Measurements from ENCODE around the gene HNRNPA1L2. TPM values are rescaled to one million over a fixed set of nuclear protein-coding genes. Genes with fewer than 3 reads are reported as not detected.
"Not testable (repeated sequence)": the region's sequence is repeated elsewhere in the genome, so short reads cannot be mapped to it uniquely, and the experiment has no call there.

Gene HNRNPA1L2
- total RNA-seq, 2 donors from 2014 or later: 1.8 to 2.2 TPM

GRCh38 chr13:52677823-52678222 is 35.6 kb downstream of the HNRNPA1L2 start:
- Histone ChIP-seq H3K4me3 (no peak overlapping the region), H3K9me3 (no peaks in the 10 kb centered on the region), H3K4me1 (no peaks in the 10 kb centered on the region), H3K27me3 (no peaks in the 10 kb centered on the region), H3K27ac (no peak overlapping the region), H3K36me3 (peaks cover 63% of the 10 kb centered on the region)
- no peak for TF ChIP-seq CTCF (IDR thresholded peaks at IDR 0.05)
- DNase-seq (ENCODE audit: low spot score): no peak

- DNase-seq (ENCODE audit: low spot score); H3K9me3 ChIP-seq; H3K4me1 ChIP-seq; H3K27ac ChIP-seq; H3K27me3 ChIP-seq; H3K4me3 ChIP-seq: not testable (repeated sequence)
- peaks cover 66% of the 10 kb centered on the region for H3K36me3 ChIP-seq
Observed at GRCh38 chr13:52685806-52686205, 43.6 kb downstream of the HNRNPA1L2 start.

- no peak overlapping the region for H3K4me3 ChIP-seq
- H3K36me3 ChIP-seq: peaks cover 66% of the 10 kb centered on the region
- H3K9me3 ChIP-seq: no peaks in the 10 kb centered on the region
- no peaks in the 10 kb centered on the region for H3K4me1 ChIP-seq
- TF ChIP-seq CTCF (IDR thresholded peaks at IDR 0.05): no peak
- H3K27me3 ChIP-seq: no peaks in the 10 kb centered on the region
- no peak for DNase-seq (ENCODE audit: low spot score)
- H3K27ac ChIP-seq: no peak overlapping the region
Observed at GRCh38 chr13:52686376-52686775, 44.1 kb downstream of the HNRNPA1L2 start.

Other genes with a start within 250 kb of the HNRNPA1L2 start
- 1 to 10 TPM; 6.5 to 7.3 TPM for gene THSD1, start 236.3 kb upstream of the HNRNPA1L2 start, total RNA-seq
- 10 to 100 TPM; 28.3 to 61.3 TPM for gene VPS36, start 191.8 kb upstream of the HNRNPA1L2 start, total RNA-seq
- gene CKAP2, start 187.0 kb upstream of the HNRNPA1L2 start, total RNA-seq: 1 to 10 TPM; 4.7 to 7.0 TPM
- 10 to 100 TPM; 33.4 to 38.3 TPM for gene SUGT1, start 10.4 kb downstream of the HNRNPA1L2 start, total RNA-seq
- not detected for gene CNMD, start 97.4 kb downstream of the HNRNPA1L2 start, total RNA-seq
- not detected for gene PCDH8, start 206.2 kb downstream of the HNRNPA1L2 start, total RNA-seq